NCI-H1694 treated with DMSO at 0.1 percent for 48 hours (cell line): Measurements from ENCODE around the gene ALPP.
"Not testable (repeated sequence)": the region's sequence is repeated elsewhere in the genome, so short reads cannot be mapped to it uniquely, and the experiment has no call there.

Source experiments
- DNase-seq: peaks from one replicate; lab custom pipeline; 2025; lab: John Stamatoyannopoulos, UW

Gene ALPP

GRCh38 chr2:232406556-232407310 lies 28.2 kb downstream of the ALPP start, which contains the start of gene ALPG:
Gene ALPG (plus strand): TSS chr2:232406844. CDS start chr2:232406895, 51 bp downstream.
- DNase-seq = no peak

- not testable (repeated sequence) for DNase-seq
These were observed 29.0 kb downstream of the ALPP start for GRCh38 chr2:232407428-232408150.

- not testable (repeated sequence) for DNase-seq
These were observed 29.7 kb downstream of the ALPP start for GRCh38 chr2:232408269-232408668.

GRCh38 chr2:232409617-232410016 lies 31.1 kb downstream of the ALPP start:
- not testable (repeated sequence) for DNase-seq

GRCh38 chr2:232410238-232410900 lies 31.8 kb downstream of the ALPP start:
- no peak for DNase-seq

DNA sequence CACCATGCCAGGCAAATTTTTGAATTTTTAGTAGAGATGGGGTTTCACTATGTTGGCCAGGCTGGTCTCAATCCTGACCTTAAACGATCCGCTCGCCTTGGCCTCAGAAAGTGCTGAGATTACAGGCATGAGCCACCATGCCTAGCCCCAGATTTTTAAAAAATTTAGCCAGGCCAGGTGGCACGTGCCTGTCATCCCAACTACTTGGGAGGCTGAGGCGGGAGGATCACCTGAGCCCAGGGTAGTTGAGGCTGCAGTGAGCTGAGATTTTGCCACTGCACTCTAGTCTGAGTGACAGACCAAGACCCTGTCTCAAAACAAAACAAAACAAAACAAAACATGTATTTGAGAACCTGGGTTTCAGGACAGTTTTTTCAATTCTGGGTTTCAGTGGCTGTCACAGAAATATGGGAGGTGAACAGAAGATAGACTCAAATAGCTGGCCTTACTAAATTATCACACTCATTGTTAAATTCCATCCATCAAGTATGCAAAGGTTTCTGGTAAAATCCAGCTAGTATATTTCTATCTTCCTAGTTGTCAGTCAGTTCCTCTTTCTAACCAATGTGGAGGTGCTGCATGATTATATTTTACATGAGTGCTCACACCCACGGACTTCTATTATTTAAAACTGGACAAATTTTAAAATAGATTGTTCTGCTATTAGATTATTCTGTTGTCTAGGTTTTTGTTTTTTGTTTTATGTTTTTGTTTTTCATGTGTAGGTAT lies 33.5 kb downstream of the ALPP start:
- no peak for DNase-seq

DNA sequence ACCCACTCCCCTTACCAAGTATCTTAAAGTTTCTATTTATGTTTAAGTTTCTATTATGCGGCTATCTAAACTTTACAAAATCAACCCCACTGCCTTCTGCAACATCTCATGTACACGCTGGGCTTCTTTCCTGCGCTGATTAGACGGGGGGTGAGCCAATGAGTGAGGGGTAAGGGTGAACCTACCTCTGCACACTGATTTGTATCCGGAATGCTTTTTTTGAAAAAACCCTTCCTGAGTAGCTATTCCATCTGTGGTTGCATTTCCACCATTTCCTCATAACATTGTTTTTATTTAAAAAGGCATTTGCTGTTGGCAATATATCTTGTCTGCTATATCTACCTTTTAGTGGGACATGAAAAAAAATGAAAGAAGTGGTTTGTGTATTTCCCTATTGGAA lies 34.4 kb downstream of the ALPP start:
- DNase-seq = no peak

GRCh38 chr2:232415138-232415690 lies 36.7 kb downstream of the ALPP start:
- DNase-seq = no peak

- DNase-seq = no peak
These were observed 37.4 kb downstream of the ALPP start for GRCh38 chr2:232415736-232416520.

DNA sequence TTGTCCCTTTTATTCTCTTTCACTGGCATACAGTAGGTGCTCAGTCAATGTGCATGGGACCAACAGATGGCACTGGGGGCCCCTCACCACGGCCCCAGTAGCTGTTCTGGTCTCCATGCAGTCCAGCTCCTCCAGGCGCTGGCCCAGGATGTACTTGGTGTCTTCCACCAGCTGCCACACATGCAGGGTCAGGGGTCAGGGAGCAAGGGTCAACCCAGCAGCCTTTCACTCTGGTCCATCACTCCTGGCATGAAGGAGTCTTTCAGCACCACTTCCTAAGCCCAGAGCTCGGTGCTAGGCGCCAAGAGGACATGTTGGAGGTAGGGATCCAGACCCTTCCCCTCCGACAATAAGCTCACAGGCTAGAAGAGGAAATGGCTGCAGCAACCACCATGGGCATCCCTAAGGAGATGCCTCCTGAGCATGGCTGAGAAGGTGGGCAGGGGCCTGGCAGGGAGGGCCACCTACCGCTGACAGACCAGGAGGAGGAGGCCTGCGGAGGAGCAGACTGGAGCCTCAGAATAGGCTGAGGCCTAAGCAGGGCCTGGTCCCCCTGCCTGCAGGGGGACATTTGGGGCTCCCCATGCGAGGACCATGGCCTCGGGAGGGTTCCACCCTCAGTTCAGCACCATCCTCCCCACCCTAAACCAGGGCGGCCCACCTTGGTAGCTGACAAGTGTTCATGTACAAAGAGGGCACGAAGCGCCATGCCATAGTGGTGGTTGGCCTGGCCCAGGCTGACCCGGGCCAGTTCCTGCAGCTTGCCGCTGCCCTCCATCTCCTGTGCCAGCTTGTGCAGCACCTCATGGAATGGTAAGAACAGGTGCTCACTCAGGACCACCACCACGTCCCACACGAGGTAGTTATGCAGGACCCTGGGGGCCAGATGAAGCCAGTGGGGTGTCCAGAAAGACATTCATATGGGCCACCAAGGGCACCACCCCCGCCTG lies 38.2 kb downstream of the ALPP start:
- no peak for DNase-seq

GRCh38 chr2:232417489-232417888 lies 38.9 kb downstream of the ALPP start:
- no peak for DNase-seq

DNA sequence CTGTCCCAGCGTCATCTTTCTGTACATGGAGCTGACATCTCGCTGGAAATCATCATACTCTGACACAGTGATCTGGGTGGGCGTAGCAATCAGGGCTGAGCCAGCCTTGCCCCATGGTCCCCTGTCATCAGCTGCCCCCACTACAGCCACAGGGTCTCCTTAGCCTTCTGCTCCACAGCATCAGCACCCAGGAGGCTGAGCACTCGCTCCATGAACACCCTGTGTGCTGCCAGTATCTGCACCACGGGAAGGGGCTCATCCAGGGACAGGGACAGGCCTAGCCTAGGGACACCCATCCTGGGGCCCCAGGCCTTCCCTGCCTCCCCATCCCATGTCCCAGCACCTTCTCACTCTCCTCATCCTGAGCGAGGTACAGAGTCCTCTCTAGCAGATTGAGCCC lies 39.5 kb downstream of the ALPP start:
- no peak for DNase-seq

- DNase-seq = peak; percentile 22
These were observed 40.1 kb downstream of the ALPP start for GRCh38 chr2:232418466-232419244.

DNA sequence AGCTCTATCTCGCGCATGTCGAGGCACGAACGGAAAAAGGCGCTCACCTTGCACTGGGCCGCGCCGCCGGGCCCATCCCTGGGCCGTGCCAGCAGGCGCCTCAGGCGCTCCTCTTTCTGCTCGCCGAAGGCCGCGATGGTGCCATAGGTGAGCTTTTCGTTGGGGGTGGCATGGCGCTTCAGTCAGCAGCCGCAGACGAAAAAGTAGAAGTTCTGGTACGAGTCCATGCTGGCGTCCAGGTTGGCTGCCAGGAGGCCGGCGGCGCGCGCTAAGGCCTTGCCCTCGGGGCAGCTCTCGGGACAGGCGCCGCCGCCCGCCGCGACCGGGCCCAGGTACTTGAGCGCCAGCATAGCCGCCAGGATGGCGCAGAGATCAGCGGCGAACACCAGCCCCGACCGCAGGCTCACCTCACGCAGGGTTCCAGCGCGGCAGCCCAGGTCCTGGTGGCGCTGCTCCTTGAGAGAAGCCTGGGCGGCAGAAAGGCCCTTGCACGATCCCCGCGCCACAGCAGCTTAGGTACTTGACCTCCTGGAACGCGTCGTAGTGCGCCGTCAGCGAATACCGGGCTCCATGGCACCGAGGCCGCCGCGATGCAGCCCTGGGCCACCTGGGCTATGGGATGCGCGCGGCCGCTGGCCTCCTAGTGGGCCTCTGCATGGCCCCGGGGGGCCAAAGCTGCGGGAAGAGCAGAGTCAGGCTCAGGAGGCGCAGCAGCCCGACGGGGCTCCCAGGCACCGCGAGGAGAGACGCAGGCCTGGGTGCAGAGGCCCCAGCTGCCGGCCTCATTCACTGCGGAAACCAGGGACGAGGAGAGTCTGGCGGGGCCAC lies 40.9 kb downstream of the ALPP start:
- no peak for DNase-seq

DNA sequence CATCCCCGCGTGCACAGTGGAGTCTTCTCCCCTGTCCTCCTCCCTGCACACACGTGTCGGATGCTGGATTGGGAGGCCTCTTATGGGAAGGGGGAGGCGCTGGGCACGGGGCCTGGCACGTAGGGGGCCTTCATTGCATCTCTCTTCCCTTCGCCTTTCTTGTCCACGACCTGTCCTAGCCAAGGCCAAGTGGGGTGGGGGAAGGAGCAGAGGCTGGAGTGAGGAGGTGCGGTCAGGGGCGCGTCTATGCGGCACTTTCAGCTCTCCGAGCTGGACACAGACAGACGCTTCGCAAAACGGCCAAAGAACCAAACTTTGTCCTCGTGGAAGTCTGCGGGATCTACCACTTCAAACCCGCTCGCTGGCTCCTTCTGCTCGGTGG lies 41.5 kb downstream of the ALPP start:
- DNase-seq = no peak

- DNase-seq = no peak
These were observed 42.1 kb downstream of the ALPP start for GRCh38 chr2:232420463-232421188.

GRCh38 chr2:232421189-232421785 lies 42.7 kb downstream of the ALPP start:
- no peak for DNase-seq
